Keratinocyte (primary cell): Measurements from ENCODE around the gene ZNF778. TPM values are rescaled to one million over a fixed set of nuclear protein-coding genes. Genes with fewer than 3 reads are reported as not detected.

ENCODE experiments used
- DNase-seq: peaks from one replicate; pipeline ENCODE4 v3.0.0-alpha.2; 2011; ENCODE audit warnings: low read depth, missing footprints, low spot score
- FAIRE-seq: peaks from 2 replicates; lab custom pipeline; 2011; peaks lifted over from hg19 to GRCh38; lab: Jason Lieb, UNC
- H2AFZ ChIP-seq: 2 replicates; pipeline ENCODE4 v1.6.0; 2012; ENCODE audit warnings: low read length, control low read depth, inconsistent platforms; ENCODE audit not compliant: control insufficient read depth
- H3K27ac ChIP-seq: 2 replicates; pipeline ENCODE4 v1.5.1; 2011; ENCODE audit warnings: low read length; ENCODE audit not compliant: control insufficient read depth, insufficient read depth
- H3K27me3 ChIP-seq: 3 replicates; pipeline ENCODE4 v1.6.0; 2011; ENCODE audit warnings: low read length; ENCODE audit not compliant: control insufficient read depth, insufficient read depth; ENCODE audit errors: extremely low read depth
- H3K36me3 ChIP-seq, 2 experiments: 2 replicates in 1 of 2; 3 replicates in 1 of 2; pipeline ENCODE4 v1.5.1; 2011; ENCODE audit warnings: low read length in 2 of 2, mild to moderate bottlenecking in 1 of 2; ENCODE audit not compliant: control insufficient read depth in 2 of 2, insufficient read depth in 2 of 2; ENCODE audit errors: extremely low read depth in 1 of 2
- H3K4me1 ChIP-seq: 3 replicates; pipeline ENCODE4 v1.5.1; 2011; ENCODE audit warnings: low read length; ENCODE audit not compliant: control insufficient read depth, insufficient read depth; ENCODE audit errors: extremely low read depth
- H3K4me2 ChIP-seq: 3 replicates; pipeline ENCODE4 v1.6.0; 2011; ENCODE audit warnings: low read depth, low read length; ENCODE audit not compliant: control insufficient read depth, insufficient read depth; ENCODE audit errors: extremely low read depth
- H3K4me3 ChIP-seq, 3 experiments: fragments of 200-600 bp in 1 of 3; sonication (generic) in 1 of 3; 2 replicates in 2 of 3; 3 replicates in 1 of 3; pipeline ENCODE4 v1.5.1; 2011 to 2016; ENCODE audit warnings: low read length in 3 of 3, mild to moderate bottlenecking in 3 of 3, control low read depth in 2 of 3, inconsistent platforms in 1 of 3, low read depth in 1 of 3, mixed read lengths in 1 of 3, mixed run types in 1 of 3, moderate library complexity in 1 of 3; ENCODE audit not compliant: control insufficient read depth in 2 of 3, insufficient read depth in 2 of 3; ENCODE audit errors: extremely low read depth in 1 of 3
- H3K79me2 ChIP-seq: 2 replicates; pipeline ENCODE4 v1.6.0; 2012; ENCODE audit warnings: low read length; ENCODE audit not compliant: control insufficient read depth, insufficient read depth
- H3K9ac ChIP-seq: 3 replicates; pipeline ENCODE4 v1.6.0; 2011; ENCODE audit warnings: low read length; ENCODE audit not compliant: control insufficient read depth, insufficient read depth; ENCODE audit errors: extremely low read depth
- H3K9me1 ChIP-seq: 3 replicates; pipeline ENCODE4 v1.6.0; 2011; ENCODE audit warnings: low read length; ENCODE audit not compliant: control insufficient read depth, insufficient read depth; ENCODE audit errors: extremely low read depth
- H3K9me3 ChIP-seq: 2 replicates; pipeline ENCODE4 v1.5.1; 2012; ENCODE audit warnings: low read depth, low read length; ENCODE audit not compliant: control insufficient read depth
- H4K20me1 ChIP-seq: 3 replicates; pipeline ENCODE4 v1.6.0; 2011; ENCODE audit warnings: low read length; ENCODE audit not compliant: control insufficient read depth, insufficient read depth; ENCODE audit errors: extremely low read depth
- EZH2 ChIP-seq: IDR thresholded peaks from one replicate; pipeline ENCODE4 v1.6.1; 2012; ENCODE audit warnings: inconsistent platforms, mild to moderate bottlenecking, low read length, moderate library complexity
- dilution Hi-C: fragments of 300-500 bp; cut with MboI; formaldehyde crosslinking; loops from one replicate; pipeline ENCODE4 v1.7.0; 2020; ENCODE audit warnings: low sequenced_read_pairs; ENCODE audit not compliant: extremely low pct_ligation_motif_present
- polyA plus RNA-seq, 5 experiments: library from polyadenylated mRNA; depleted of rRNA in 3 of 5; stranded (reverse) in 3 of 5; stranded (forward) in 1 of 5; unstranded in 1 of 5; fragments of >200 nt; gene quantifications; 1 replicate in 1 of 5; 2 replicates in 3 of 5; 3 replicates in 1 of 5; pipeline versions ENCODE4 v1.2.1 to v1.2.3, GENCODE V29; 2011 to 2012; ENCODE audit warnings: missing spikeins in 2 of 5, low read depth in 1 of 5, low replicate concordance in 1 of 5
- TF ChIP-seq, protein P1 (sequence below), 3 experiments: IDR thresholded peaks in 1 of 3; conservative IDR thresholded peaks in 1 of 3; optimal IDR thresholded peaks in 1 of 3; 2 replicates in 2 of 3; 3 replicates in 1 of 3; pipeline versions ENCODE3 to v1.5.1; 2011; ENCODE audit warnings: low read length in 3 of 3, mild to moderate bottlenecking in 3 of 3, moderate library complexity in 2 of 3, control low read depth in 1 of 3, inconsistent platforms in 1 of 3; ENCODE audit not compliant: insufficient read depth in 2 of 3; ENCODE audit errors: extremely low read depth in 1 of 3

The ZNF778 gene
- polyA plus RNA-seq, 1 donor (not counting 4 experiments of a cell fraction or from before 2014, with no cell fraction given): 6.2 TPM

- H4K20me1 ChIP-seq: peaks cover 4% of the 10 kb centered on the region
- H3K4me1 ChIP-seq: no peaks in the 10 kb centered on the region
- H3K9me3 ChIP-seq: no peaks in the 10 kb centered on the region
- TF ChIP-seq, protein P1, sequence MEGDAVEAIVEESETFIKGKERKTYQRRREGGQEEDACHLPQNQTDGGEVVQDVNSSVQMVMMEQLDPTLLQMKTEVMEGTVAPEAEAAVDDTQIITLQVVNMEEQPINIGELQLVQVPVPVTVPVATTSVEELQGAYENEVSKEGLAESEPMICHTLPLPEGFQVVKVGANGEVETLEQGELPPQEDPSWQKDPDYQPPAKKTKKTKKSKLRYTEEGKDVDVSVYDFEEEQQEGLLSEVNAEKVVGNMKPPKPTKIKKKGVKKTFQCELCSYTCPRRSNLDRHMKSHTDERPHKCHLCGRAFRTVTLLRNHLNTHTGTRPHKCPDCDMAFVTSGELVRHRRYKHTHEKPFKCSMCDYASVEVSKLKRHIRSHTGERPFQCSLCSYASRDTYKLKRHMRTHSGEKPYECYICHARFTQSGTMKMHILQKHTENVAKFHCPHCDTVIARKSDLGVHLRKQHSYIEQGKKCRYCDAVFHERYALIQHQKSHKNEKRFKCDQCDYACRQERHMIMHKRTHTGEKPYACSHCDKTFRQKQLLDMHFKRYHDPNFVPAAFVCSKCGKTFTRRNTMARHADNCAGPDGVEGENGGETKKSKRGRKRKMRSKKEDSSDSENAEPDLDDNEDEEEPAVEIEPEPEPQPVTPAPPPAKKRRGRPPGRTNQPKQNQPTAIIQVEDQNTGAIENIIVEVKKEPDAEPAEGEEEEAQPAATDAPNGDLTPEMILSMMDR (optimal IDR thresholded peaks at IDR 0.05 in 1 of 3, IDR thresholded peaks at IDR 0.05 in 1 of 3, conservative IDR thresholded peaks at IDR 0.05 in 1 of 3; ENCODE audit: extremely low read depth in 1 of 3, insufficient read depth in 2 of 3, low read length in 3 of 3): no peak
- TF ChIP-seq EZH2: no peak
- H2AFZ ChIP-seq: no peak overlapping the region
- H3K9me1 ChIP-seq: no peaks in the 10 kb centered on the region
- DNase-seq: peak; percentile 36
- H3K4me3 ChIP-seq: peak overlapping the region in 1 of 3 experiments; percentile 2
- dilution Hi-C loops: no loop called here
- no peak overlapping the region for H3K27ac ChIP-seq
- FAIRE-seq: no peak
- no peaks in the 10 kb centered on the region for H3K36me3 ChIP-seq
- H3K9ac ChIP-seq: no peak overlapping the region
- no peak overlapping the region for H3K4me2 ChIP-seq
- H3K27me3 ChIP-seq: peaks cover 9% of the 10 kb centered on the region
- H3K79me2 ChIP-seq: no peaks in the 10 kb centered on the region
Observed at GRCh38 chr16:89192956-89193575, 24.4 kb upstream of the ZNF778 start.

DNA sequence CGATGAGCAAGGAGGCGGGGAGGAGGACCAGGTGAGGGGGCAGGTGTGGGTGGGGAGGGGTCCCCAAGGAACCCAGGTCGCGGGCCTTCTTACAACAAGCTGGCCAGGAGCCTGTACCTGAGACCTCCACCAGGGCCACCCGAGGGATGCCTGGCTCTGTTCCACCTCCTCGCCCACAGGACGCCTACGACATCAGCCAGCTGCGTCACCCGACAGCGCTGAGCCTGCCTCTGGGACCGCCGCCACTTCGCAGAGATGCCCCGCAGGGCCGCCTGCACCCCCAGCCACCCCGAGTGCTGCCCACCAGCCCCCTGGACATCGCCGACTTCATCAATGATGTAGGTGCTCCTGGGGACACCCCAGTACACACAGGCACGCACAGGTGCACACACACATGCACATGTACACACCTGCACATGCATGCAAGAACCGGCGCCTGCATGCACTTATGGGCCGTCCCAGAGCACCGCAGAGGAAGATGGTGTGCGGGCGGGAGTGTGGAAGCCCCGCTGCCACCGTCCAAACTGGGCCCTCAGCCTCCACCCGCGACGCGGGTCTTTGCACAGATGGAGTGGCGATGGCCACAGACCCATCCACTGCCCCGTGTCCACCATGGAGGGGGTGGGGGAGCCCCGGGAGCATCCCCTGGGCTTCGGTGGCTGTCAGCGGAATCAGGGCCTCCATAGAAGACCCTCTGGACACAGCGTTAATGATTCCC is 23.8 kb upstream of the ZNF778 start:
- DNase-seq: no peak
- no peak overlapping the region for H2AFZ ChIP-seq
- no peak overlapping the region for H3K4me2 ChIP-seq
- H3K4me1 ChIP-seq: no peaks in the 10 kb centered on the region
- H3K36me3 ChIP-seq: no peaks in the 10 kb centered on the region
- TF ChIP-seq, protein P1 (optimal IDR thresholded peaks at IDR 0.05 in 1 of 3, IDR thresholded peaks at IDR 0.05 in 1 of 3, conservative IDR thresholded peaks at IDR 0.05 in 1 of 3; ENCODE audit: extremely low read depth in 1 of 3, insufficient read depth in 2 of 3, low read length in 3 of 3): no peak
- no peak for TF ChIP-seq EZH2
- no peak for FAIRE-seq
- H3K27ac ChIP-seq: no peak overlapping the region
- H3K27me3 ChIP-seq: peaks cover 9% of the 10 kb centered on the region
- peak overlapping the region in 1 of 3 experiments; percentile 2 for H3K4me3 ChIP-seq
- no peak overlapping the region for H3K9ac ChIP-seq
- no peaks in the 10 kb centered on the region for H3K79me2 ChIP-seq
- no peaks in the 10 kb centered on the region for H3K9me3 ChIP-seq
- H4K20me1 ChIP-seq: peaks cover 4% of the 10 kb centered on the region
- no peaks in the 10 kb centered on the region for H3K9me1 ChIP-seq
- dilution Hi-C loops: no loop called here
